ENCODE measurements around the gene NENF. TPM values are rescaled to one million over a fixed set of nuclear protein-coding genes. Genes with fewer than 3 reads are reported as not detected.

NENF gene
- total RNA-seq, 4 donors from 2014 or later, result 42.8 to 113 (median 75.7) TPM

GRCh38 chr1:212397171-212397570 lies 35.5 kb upstream of the NENF start:
- Histone ChIP-seq H3K27me3 (no peaks in the 10 kb centered on the region), H3K36me3 (no peaks in the 10 kb centered on the region), H3K9me3 (peaks cover 0 to 19% (median 0%) of the 10 kb centered on the region in 3 donors), H3K4me1 (no peaks in the 10 kb centered on the region), H3K27ac (no peak overlapping the region), H3K4me3 (no peak overlapping the region)
- TF ChIP-seq, protein P1, sequence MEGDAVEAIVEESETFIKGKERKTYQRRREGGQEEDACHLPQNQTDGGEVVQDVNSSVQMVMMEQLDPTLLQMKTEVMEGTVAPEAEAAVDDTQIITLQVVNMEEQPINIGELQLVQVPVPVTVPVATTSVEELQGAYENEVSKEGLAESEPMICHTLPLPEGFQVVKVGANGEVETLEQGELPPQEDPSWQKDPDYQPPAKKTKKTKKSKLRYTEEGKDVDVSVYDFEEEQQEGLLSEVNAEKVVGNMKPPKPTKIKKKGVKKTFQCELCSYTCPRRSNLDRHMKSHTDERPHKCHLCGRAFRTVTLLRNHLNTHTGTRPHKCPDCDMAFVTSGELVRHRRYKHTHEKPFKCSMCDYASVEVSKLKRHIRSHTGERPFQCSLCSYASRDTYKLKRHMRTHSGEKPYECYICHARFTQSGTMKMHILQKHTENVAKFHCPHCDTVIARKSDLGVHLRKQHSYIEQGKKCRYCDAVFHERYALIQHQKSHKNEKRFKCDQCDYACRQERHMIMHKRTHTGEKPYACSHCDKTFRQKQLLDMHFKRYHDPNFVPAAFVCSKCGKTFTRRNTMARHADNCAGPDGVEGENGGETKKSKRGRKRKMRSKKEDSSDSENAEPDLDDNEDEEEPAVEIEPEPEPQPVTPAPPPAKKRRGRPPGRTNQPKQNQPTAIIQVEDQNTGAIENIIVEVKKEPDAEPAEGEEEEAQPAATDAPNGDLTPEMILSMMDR (IDR thresholded peaks at IDR 0.05), result no peak
- TF ChIP-seq POLR2AphosphoS5 (IDR thresholded peaks at IDR 0.05) (no peak), EP300 (IDR thresholded peaks at IDR 0.05) (no peak)
- ATAC-seq, result no peak
- 100% methylated on average over 1 of the region's 1 CpG for WGBS, 2 donors (ENCODE audit: low coverage in 1 of 2)

DNA sequence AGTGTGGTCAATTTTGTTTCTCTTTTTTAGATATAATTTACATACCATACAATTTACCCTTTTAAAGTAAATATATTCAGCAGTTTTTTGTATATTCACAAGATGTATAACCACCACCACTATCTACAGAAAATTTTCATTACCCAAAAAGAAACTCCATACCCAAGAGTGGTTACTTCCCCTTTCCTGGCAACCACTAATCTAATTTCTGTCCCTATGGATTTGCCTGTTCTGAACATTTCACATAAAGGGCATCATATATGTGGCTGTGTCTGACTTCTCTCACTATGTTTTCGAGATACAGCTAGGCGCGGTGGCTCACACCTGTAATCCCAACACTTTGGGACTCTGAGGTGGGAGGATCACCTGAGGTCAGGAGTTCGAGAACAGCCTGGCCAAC lies 31.7 kb upstream of the NENF start:
- no peak overlapping the region for H3K27ac ChIP-seq
- no peaks in the 10 kb centered on the region for H3K4me1 ChIP-seq
- no peaks in the 10 kb centered on the region for H3K27me3 ChIP-seq
- WGBS, 2 donors (ENCODE audit: low coverage in 1 of 2), result 89% methylated on average over 4 of the region's 4 CpGs; no CpG with 5 or more reads in 1 of the 2 donors
- peaks cover 0 to 19% (median 0%) of the 10 kb centered on the region in 3 donors for H3K9me3 ChIP-seq
- no peak for ATAC-seq
- H3K36me3 ChIP-seq, result no peaks in the 10 kb centered on the region
- no peak overlapping the region for H3K4me3 ChIP-seq
- TF ChIP-seq, protein P1 (IDR thresholded peaks at IDR 0.05), result no peak
- TF ChIP-seq POLR2A (IDR thresholded peaks at IDR 0.05) (no peak), EP300 (IDR thresholded peaks at IDR 0.05) (no peak), POLR2AphosphoS5 (IDR thresholded peaks at IDR 0.05) (no peak)

- no peak overlapping the region for H3K4me3 ChIP-seq
- H3K9me3 ChIP-seq, result peaks cover 0 to 9% (median 0%) of the 10 kb centered on the region in 3 donors
- ATAC-seq, result no peak
- 64 to 70% methylated on average over 5 to 7 of the region's 7 CpGs for WGBS, 2 donors (ENCODE audit: low coverage in 1 of 2)
- H3K36me3 ChIP-seq, result peaks cover 0 to 8% of the 10 kb centered on the region in 2 donors
- no peaks in the 10 kb centered on the region for H3K27me3 ChIP-seq
- no peak for TF ChIP-seq EP300 (IDR thresholded peaks at IDR 0.05)
- no peak for TF ChIP-seq POLR2AphosphoS5 (IDR thresholded peaks at IDR 0.05)
- TF ChIP-seq, protein P1 (IDR thresholded peaks at IDR 0.05), result no peak
- no peak for TF ChIP-seq POLR2A (IDR thresholded peaks at IDR 0.05)
- no peak overlapping the region for H3K27ac ChIP-seq
- no peaks in the 10 kb centered on the region for H3K4me1 ChIP-seq
Measured at GRCh38 chr1:212401838-212402582, 30.7 kb upstream of the NENF start.

- TF ChIP-seq POLR2A (IDR thresholded peaks at IDR 0.05) (no peak), EP300 (IDR thresholded peaks at IDR 0.05) (no peak), POLR2AphosphoS5 (IDR thresholded peaks at IDR 0.05) (no peak)
- TF ChIP-seq, protein P1 (IDR thresholded peaks at IDR 0.05), result no peak
- no peak overlapping the region for H3K4me3 ChIP-seq
- ATAC-seq, result no peak
- H3K4me1 ChIP-seq, result no peaks in the 10 kb centered on the region
- 90 to 91% methylated on average over 3 to 5 of the region's 7 CpGs for WGBS, 2 donors (ENCODE audit: low coverage in 1 of 2)
- H3K36me3 ChIP-seq, result peaks cover 0 to 12% of the 10 kb centered on the region in 2 donors
- H3K27me3 ChIP-seq, result no peaks in the 10 kb centered on the region
- H3K9me3 ChIP-seq, result peaks cover 0 to 1% (median 0%) of the 10 kb centered on the region in 3 donors
- H3K27ac ChIP-seq, result no peak overlapping the region
Measured at GRCh38 chr1:212402666-212403321, 29.9 kb upstream of the NENF start.
